Bronchial epithelial cell (primary cell): ENCODE measurements around the gene FRMD1. TPM values are rescaled to one million over a fixed set of nuclear protein-coding genes. Genes with fewer than 3 reads are reported as not detected.

ENCODE experiments used
- DNase-seq: peaks from one replicate; pipeline ENCODE4 v3.0.0-alpha.2; 2010; ENCODE audit warnings: low read depth
- FAIRE-seq: peaks from 2 replicates; lab custom pipeline; 2011; peaks lifted over from hg19 to GRCh38; lab: Jason Lieb, UNC
- H3K27me3 ChIP-seq: 2 replicates; pipeline ENCODE4 v1.5.1; 2011; ENCODE audit warnings: low read length; ENCODE audit not compliant: control insufficient read depth, insufficient read depth
- H3K36me3 ChIP-seq: 2 replicates; pipeline ENCODE4 v1.5.1; 2011; ENCODE audit warnings: low read length; ENCODE audit not compliant: control insufficient read depth, insufficient read depth
- H3K4me3 ChIP-seq: 2 replicates; pipeline ENCODE4 v1.5.1; 2011; ENCODE audit warnings: mild to moderate bottlenecking, low read depth, low read length, control low read depth
- CTCF ChIP-seq: IDR thresholded peaks from 2 replicates; pipeline ENCODE4 v1.5.1; 2011; ENCODE audit warnings: mild to moderate bottlenecking, moderate library complexity, low read length, control low read depth, inconsistent platforms; ENCODE audit not compliant: insufficient read depth, severe bottlenecking
- total RNA-seq: library from RNA; depleted of rRNA; stranded (reverse); fragments of >200 nt; gene quantifications from 2 replicates; pipeline ENCODE4 v1.2.1, GENCODE V29; 2014

FRMD1 gene
- total RNA-seq, 1 donor from 2014 or later: not detected

DNA sequence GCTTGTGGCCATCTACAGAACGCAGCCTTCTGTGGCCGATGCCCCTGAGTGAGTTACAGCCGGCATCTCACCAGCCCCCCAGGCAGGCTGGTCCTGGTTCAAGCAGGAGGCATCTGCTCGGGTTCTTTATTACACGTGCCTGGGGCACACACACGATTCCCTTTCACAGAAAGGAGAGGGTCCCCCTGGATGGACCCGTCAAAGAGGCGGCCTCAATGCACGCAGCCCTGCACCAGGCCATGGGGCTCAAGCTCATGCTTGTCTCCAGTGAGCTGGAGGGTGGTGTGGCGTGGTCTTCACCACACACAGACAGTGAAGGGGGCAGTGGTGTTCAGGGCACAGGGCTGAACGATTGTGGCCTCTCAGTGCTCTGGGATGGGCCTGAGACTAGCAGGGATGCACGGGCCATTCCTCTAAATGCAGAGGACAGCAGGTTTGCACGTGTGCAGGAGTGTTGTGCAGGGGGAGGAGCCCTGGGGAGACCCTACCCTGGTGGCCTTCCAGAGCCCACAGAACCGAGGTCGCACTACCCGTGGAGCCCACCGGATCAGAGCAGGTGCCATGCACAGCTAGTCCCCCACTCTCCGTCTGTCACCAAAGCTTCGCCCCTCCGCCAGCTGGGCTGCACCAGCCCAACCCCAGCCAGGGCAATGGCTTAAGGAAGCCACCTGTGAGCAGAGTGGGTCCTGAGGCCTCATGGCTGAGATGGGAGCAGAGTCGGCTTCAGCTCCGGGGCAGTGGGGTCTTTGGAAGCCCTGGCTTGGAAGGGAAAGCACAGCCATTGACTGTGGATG, 23.1 kb downstream of the FRMD1 start:
- no peak for TF ChIP-seq CTCF
- Histone ChIP-seq H3K4me3 (no peak overlapping the region), H3K36me3 (no peaks in the 10 kb centered on the region), H3K27me3 (no peaks in the 10 kb centered on the region)
- DNase-seq (no peak), FAIRE-seq (no peak)

GRCh38 chr6:168054765-168055560, 24.0 kb downstream of the FRMD1 start:
- TF ChIP-seq CTCF: no peak
- FAIRE-seq: peak; percentile 72
- no peaks in the 10 kb centered on the region for H3K27me3 ChIP-seq

DNA sequence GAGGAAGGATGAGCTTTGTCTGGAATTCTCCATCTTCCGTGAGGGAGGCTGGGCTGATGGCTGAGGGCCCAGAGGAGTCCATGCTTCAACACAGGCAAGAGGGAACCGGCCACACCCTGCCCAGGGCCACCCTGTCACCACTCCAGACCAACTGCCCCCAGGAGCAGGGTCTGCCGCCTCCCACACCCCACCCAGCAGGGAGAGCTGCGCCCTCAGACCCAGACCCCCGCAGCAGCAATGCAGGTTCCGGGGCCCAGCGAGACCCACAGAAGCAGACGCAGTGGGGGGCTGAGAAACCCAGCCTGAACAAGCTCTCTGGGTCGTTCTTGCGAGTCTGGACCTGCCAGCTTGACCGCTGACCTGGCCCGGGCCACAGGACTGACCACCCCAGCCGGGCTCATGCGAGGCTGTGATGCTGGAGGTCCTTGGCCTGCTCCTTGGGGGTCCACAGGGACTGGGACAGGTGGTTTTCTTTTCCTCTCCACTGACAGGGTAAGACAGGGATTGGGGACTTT, 25.0 kb downstream of the FRMD1 start:
- no peak for TF ChIP-seq CTCF

More at GRCh38 chr6:168054765-168055560, 24.0 kb downstream of the FRMD1 start:
- no peaks in the 10 kb centered on the region for H3K36me3 ChIP-seq
- no peak overlapping the region for H3K4me3 ChIP-seq
- DNase-seq: no peak

DNA sequence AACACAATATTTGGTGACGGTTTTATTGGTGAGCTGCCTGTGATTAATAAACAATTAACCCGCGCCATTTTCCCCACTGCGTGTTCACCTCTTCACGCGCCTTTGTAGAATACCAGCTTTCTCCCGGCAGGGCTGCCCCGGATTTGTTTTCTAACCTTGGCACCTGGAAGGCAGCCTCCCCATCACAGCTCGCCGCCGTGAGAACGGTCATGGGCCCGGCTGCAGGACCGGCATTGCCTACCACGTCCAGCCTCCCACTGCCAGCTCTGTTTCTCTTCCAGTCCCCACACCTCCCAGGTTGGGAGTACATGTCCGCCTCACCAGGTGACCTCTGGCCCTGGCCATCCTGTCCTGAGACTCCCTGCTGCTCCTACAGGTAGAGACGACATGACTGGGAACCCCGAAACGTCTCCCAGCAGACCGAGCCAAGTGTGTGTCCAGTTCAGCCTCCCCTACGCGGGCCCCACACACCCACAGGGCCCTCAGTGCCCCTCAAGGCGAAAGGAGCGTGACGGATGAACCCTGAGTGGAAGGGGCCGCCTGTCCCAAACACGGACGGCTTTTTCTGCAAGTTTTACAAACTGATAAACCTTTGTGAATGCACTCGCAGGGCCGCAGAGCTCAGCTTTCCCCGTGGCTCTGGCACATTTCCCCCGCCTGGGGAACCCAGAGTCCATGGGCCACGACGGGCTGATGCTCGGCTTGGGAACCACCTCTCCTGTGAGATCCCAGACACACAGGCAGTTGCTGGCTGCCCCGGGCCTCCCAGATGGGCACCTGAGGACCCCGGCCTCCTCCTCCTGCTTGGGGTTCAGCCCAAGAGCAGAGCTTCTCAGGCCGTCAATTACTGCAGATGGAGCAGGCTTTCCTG, 25.7 kb downstream of the FRMD1 start:
- no peak for DNase-seq
- no peaks in the 10 kb centered on the region for H3K27me3 ChIP-seq
- H3K36me3 ChIP-seq: no peaks in the 10 kb centered on the region
- no peak for TF ChIP-seq CTCF
- no peak for FAIRE-seq
- no peak overlapping the region for H3K4me3 ChIP-seq

More for the DNA sequence above, 25.0 kb downstream of the FRMD1 start:
- no peak overlapping the region for H3K4me3 ChIP-seq
- H3K36me3 ChIP-seq: no peaks in the 10 kb centered on the region
- no peak for DNase-seq
- FAIRE-seq: no peak
- H3K27me3 ChIP-seq: no peaks in the 10 kb centered on the region

- Histone ChIP-seq H3K4me3 (no peak overlapping the region), H3K27me3 (no peaks in the 10 kb centered on the region), H3K36me3 (no peaks in the 10 kb centered on the region)
- DNase-seq (no peak), FAIRE-seq (no peak)
- no peak for TF ChIP-seq CTCF
These were observed 26.6 kb downstream of the FRMD1 start for GRCh38 chr6:168052291-168052891.
